Subcutaneous adipose tissue (tissue), 4 donors: Measurements from ENCODE around the gene ARHGAP21. TPM values are rescaled to one million over a fixed set of nuclear protein-coding genes. Genes with fewer than 3 reads are reported as not detected.

Source experiments
- CTCF ChIP-seq: fragments of 450-650 bp; IDR thresholded peaks from one replicate; pipeline ENCODE4 v1.5.1; 2016; ENCODE audit warnings: low read depth, mild to moderate bottlenecking, control low read depth, antibody characterized with exemption, moderate library complexity
- total RNA-seq, 4 donors: library from RNA; depleted of rRNA; stranded (reverse); fragments of >200 nt; gene quantifications; one replicate each; pipeline ENCODE4 v1.1.0, GENCODE V29; 2016

ARHGAP21 gene
- total RNA-seq, 4 donors from 2014 or later: 117 to 235 (median 161) TPM

GRCh38 chr10:24556750-24557742 is 166.6 kb downstream of the ARHGAP21 start:
- TF ChIP-seq CTCF: no peak

GRCh38 chr10:24556126-24556749 is 167.4 kb downstream of the ARHGAP21 start:
- TF ChIP-seq CTCF: no peak

GRCh38 chr10:24554036-24554435 is 169.7 kb downstream of the ARHGAP21 start:
- TF ChIP-seq CTCF: no peak

- TF ChIP-seq CTCF: no peak
Measured at GRCh38 chr10:24553051-24553612, 170.6 kb downstream of the ARHGAP21 start.

- no peak for TF ChIP-seq CTCF
Measured at GRCh38 chr10:24552346-24553016, 171.2 kb downstream of the ARHGAP21 start.

- no peak for TF ChIP-seq CTCF
Measured at GRCh38 chr10:24551161-24551560, 172.5 kb downstream of the ARHGAP21 start.

GRCh38 chr10:24550680-24551079 is 173.0 kb downstream of the ARHGAP21 start:
- TF ChIP-seq CTCF: no peak
